ENCODE data around the gene CD4.
A peak's percentile ranks its signal among the peaks of the same experiment; 100 is the strongest.

Gene CD4

GRCh38 chr12:6851921-6852650 is 62.8 kb downstream of the CD4 start, which contains the start of gene USP5:
TSS of gene USP5 (plus strand) at chr12:6852150. CDS start at chr12:6852180, 30 bp downstream.
- Histone ChIP-seq H3K27me3 (ENCODE audit: insufficient read depth, poor library complexity, severe bottlenecking) (no peaks in the 10 kb centered on the region), H3K4me1 (ENCODE audit: insufficient read depth, poor library complexity, severe bottlenecking) (no peaks in the 10 kb centered on the region), H3K27ac (ENCODE audit: poor library complexity, severe bottlenecking) (peak within 1 kb of the TSS; percentile 63), H3K4me3 (ENCODE audit: severe bottlenecking) (peak within 1 kb of the TSS; percentile 78), H3K36me3 (ENCODE audit: low read depth) (peaks cover 39% of the 10 kb centered on the region), H3K9me3 (ENCODE audit: severe bottlenecking) (no peaks in the 10 kb centered on the region)
- DNase-seq (ENCODE audit: low spot score) (peak; percentile 99), ATAC-seq (ENCODE audit: low read depth) (peak; percentile 84)
- no peak for TF ChIP-seq CTCF (IDR thresholded peaks at IDR 0.05; ENCODE audit: poor library complexity, severe bottlenecking)

GRCh38 chr12:6852651-6853354 is 63.5 kb downstream of the CD4 start:
- Histone ChIP-seq H3K27ac (ENCODE audit: poor library complexity, severe bottlenecking) (peak overlapping the region; percentile 63), H3K36me3 (ENCODE audit: low read depth) (peaks cover 46% of the 10 kb centered on the region), H3K27me3 (ENCODE audit: insufficient read depth, poor library complexity, severe bottlenecking) (no peaks in the 10 kb centered on the region), H3K4me3 (ENCODE audit: severe bottlenecking) (peak overlapping the region; percentile 78), H3K4me1 (ENCODE audit: insufficient read depth, poor library complexity, severe bottlenecking) (no peaks in the 10 kb centered on the region), H3K9me3 (ENCODE audit: severe bottlenecking) (no peaks in the 10 kb centered on the region)
- no peak for DNase-seq (ENCODE audit: low spot score)
- no peak for ATAC-seq (ENCODE audit: low read depth)
- TF ChIP-seq CTCF (IDR thresholded peaks at IDR 0.05; ENCODE audit: poor library complexity, severe bottlenecking): no peak

- DNase-seq (ENCODE audit: low spot score) (no peak), ATAC-seq (ENCODE audit: low read depth) (no peak)
- no peak overlapping the region for H3K4me3 ChIP-seq (ENCODE audit: severe bottlenecking)
- TF ChIP-seq CTCF (IDR thresholded peaks at IDR 0.05; ENCODE audit: poor library complexity, severe bottlenecking): no peak
- no peaks in the 10 kb centered on the region for H3K27me3 ChIP-seq (ENCODE audit: insufficient read depth, poor library complexity, severe bottlenecking)
- H3K27ac ChIP-seq (ENCODE audit: poor library complexity, severe bottlenecking): peak overlapping the region; percentile 63
- H3K9me3 ChIP-seq (ENCODE audit: severe bottlenecking): no peaks in the 10 kb centered on the region
- no peaks in the 10 kb centered on the region for H3K4me1 ChIP-seq (ENCODE audit: insufficient read depth, poor library complexity, severe bottlenecking)
- peaks cover 46% of the 10 kb centered on the region for H3K36me3 ChIP-seq (ENCODE audit: low read depth)
These were observed 64.3 kb downstream of the CD4 start for GRCh38 chr12:6853626-6854025.

- DNase-seq (ENCODE audit: low spot score) (no peak), ATAC-seq (ENCODE audit: low read depth) (no peak)
- no peak for TF ChIP-seq CTCF (IDR thresholded peaks at IDR 0.05; ENCODE audit: poor library complexity, severe bottlenecking)
- Histone ChIP-seq H3K27ac (ENCODE audit: poor library complexity, severe bottlenecking) (no peak overlapping the region), H3K36me3 (ENCODE audit: low read depth) (peaks cover 47% of the 10 kb centered on the region), H3K4me1 (ENCODE audit: insufficient read depth, poor library complexity, severe bottlenecking) (no peaks in the 10 kb centered on the region), H3K9me3 (ENCODE audit: severe bottlenecking) (no peaks in the 10 kb centered on the region), H3K27me3 (ENCODE audit: insufficient read depth, poor library complexity, severe bottlenecking) (no peaks in the 10 kb centered on the region), H3K4me3 (ENCODE audit: severe bottlenecking) (no peak overlapping the region)
These were observed 64.7 kb downstream of the CD4 start for GRCh38 chr12:6854036-6854435.
